GM12875 (cell line): ENCODE data around the gene TTC21A.

Source experiments
- H3K4me3 ChIP-seq: one replicate; pipeline ENCODE4 v1.5.1; 2011; ENCODE audit warnings: low read depth, low read length, control low read depth
- TF ChIP-seq, protein P1 (sequence below): IDR thresholded peaks from 2 replicates; pipeline ENCODE4 v1.5.1; 2011; ENCODE audit warnings: low read depth, mild to moderate bottlenecking, control low read depth, inconsistent platforms, low read length, moderate library complexity, borderline replicate concordance; ENCODE audit not compliant: insufficient read depth

TTC21A gene

GRCh38 chr3:39125841-39126500 is 18.5 kb downstream of the TTC21A start:
- TF ChIP-seq, protein P1, sequence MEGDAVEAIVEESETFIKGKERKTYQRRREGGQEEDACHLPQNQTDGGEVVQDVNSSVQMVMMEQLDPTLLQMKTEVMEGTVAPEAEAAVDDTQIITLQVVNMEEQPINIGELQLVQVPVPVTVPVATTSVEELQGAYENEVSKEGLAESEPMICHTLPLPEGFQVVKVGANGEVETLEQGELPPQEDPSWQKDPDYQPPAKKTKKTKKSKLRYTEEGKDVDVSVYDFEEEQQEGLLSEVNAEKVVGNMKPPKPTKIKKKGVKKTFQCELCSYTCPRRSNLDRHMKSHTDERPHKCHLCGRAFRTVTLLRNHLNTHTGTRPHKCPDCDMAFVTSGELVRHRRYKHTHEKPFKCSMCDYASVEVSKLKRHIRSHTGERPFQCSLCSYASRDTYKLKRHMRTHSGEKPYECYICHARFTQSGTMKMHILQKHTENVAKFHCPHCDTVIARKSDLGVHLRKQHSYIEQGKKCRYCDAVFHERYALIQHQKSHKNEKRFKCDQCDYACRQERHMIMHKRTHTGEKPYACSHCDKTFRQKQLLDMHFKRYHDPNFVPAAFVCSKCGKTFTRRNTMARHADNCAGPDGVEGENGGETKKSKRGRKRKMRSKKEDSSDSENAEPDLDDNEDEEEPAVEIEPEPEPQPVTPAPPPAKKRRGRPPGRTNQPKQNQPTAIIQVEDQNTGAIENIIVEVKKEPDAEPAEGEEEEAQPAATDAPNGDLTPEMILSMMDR: no peak
- H3K4me3 ChIP-seq: no peak overlapping the region

- H3K4me3 ChIP-seq: no peak overlapping the region
- TF ChIP-seq, protein P1: peak; percentile 47
Measured at GRCh38 chr3:39126532-39127071, 19.1 kb downstream of the TTC21A start.

GRCh38 chr3:39127269-39127907 is 19.9 kb downstream of the TTC21A start:
- no peak overlapping the region for H3K4me3 ChIP-seq
- TF ChIP-seq, protein P1: no peak

DNA sequence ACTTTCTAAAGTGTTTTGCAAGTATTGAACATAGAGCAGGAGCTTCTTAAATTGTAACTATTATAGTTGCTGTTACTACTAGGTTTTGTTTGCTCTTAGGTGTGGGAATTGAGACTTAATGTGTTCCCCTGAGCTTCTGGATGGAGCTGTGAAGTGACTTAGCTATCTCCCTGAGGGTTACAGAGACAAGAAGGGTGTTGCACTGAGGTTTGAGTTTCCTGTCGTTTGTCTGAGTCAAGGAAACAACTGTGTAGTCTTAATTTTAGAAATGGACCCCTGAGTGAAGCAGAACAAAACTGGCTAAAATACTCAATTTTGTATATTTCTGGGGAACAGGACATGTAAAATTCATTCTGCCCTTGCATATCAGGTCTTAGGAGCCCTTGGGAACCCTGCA is 20.4 kb downstream of the TTC21A start:
- TF ChIP-seq, protein P1: no peak
- H3K4me3 ChIP-seq: no peak overlapping the region

DNA sequence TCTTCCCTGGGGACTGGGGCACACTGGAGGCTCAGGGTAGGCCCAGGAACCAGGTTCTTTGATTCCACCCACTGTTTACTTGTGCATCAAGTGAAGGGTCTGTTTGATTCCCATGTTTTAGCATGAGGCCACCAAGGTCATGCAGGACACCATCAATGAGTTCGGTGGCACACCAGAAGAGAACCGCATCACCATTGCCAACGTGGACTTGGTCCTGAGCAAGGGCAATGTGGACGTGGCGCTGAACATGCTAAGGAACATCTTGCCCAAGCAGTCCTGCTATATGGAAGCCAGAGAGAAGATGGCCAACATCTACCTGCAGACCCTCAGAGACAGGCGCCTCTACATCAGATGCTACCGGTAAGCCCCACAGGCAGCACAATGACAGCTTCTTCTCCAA is 21.5 kb downstream of the TTC21A start:
- TF ChIP-seq, protein P1: no peak
- H3K4me3 ChIP-seq: no peak overlapping the region

DNA sequence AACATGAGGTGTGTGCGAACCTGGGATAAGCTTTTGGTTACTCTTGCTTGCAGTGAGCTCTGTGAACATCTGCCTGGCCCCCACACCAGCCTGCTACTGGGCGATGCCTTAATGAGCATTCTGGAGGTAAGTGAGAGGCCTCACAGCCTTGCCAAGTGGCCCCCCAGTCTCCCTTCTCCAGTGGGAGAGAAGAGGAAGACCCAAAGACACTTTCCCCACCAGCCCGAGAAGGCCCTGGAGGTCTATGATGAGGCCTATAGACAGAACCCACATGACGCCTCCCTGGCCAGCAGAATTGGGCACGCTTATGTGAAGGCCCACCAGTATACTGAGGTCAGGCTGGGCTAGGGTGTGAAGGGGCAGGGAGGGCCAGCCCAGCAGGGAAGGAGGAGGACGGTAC is 22.5 kb downstream of the TTC21A start:
- no peak overlapping the region for H3K4me3 ChIP-seq
- TF ChIP-seq, protein P1: no peak
